Trophoblast cell (in vitro differentiated cells and primary cell): Measurements from ENCODE around the gene MAGOHB.
A peak's percentile ranks its signal among the peaks of the same experiment; 100 is the strongest.

Experiments used
- DNase-seq, 2 donors: peaks; one replicate each; pipeline ENCODE4 v3.0.0-alpha.2; 2016
- H2AFZ ChIP-seq: 2 replicates; pipeline ENCODE4 v1.6.1; 2013; ENCODE audit warnings: low read length, moderate library complexity, mild to moderate bottlenecking; ENCODE audit not compliant: insufficient read depth, poor library complexity
- H2AK5ac ChIP-seq: 2 replicates; pipeline ENCODE4 v1.6.1; 2013; ENCODE audit warnings: mild to moderate bottlenecking, low read length
- H2BK120ac ChIP-seq: 2 replicates; pipeline ENCODE4 v1.6.1; 2013; ENCODE audit warnings: low read length, mild to moderate bottlenecking, moderate library complexity; ENCODE audit not compliant: insufficient read depth, poor library complexity
- H2BK12ac ChIP-seq: 2 replicates; pipeline ENCODE4 v1.6.1; 2013; ENCODE audit warnings: mild to moderate bottlenecking, low read length, moderate library complexity
- H2BK5ac ChIP-seq: 2 replicates; pipeline ENCODE4 v1.6.1; 2013; ENCODE audit warnings: low read length, low read depth, moderate library complexity, mild to moderate bottlenecking; ENCODE audit not compliant: poor library complexity
- H3K14ac ChIP-seq: 2 replicates; pipeline ENCODE4 v1.6.1; 2013; ENCODE audit warnings: mild to moderate bottlenecking, low read length
- H3K18ac ChIP-seq: 2 replicates; pipeline ENCODE4 v1.6.1; 2013; ENCODE audit warnings: mild to moderate bottlenecking, low read length
- H3K23ac ChIP-seq: 2 replicates; pipeline ENCODE4 v1.6.1; 2013; ENCODE audit warnings: low read length
- H3K27ac ChIP-seq: 2 replicates; pipeline ENCODE4 v1.5.1; 2013; ENCODE audit warnings: low read depth, mild to moderate bottlenecking, inconsistent platforms, low read length, moderate library complexity
- H3K27me3 ChIP-seq: 2 replicates; pipeline ENCODE4 v1.6.1; 2013; ENCODE audit warnings: inconsistent platforms, mild to moderate bottlenecking, low read length, moderate library complexity; ENCODE audit not compliant: insufficient read depth
- H3K36me3 ChIP-seq, 2 experiments: 1 replicate in 1 of 2; 2 replicates in 1 of 2; pipeline ENCODE4 v1.6.1; 2013; ENCODE audit warnings: low read length in 2 of 2, mild to moderate bottlenecking in 2 of 2, moderate library complexity in 1 of 2; ENCODE audit not compliant: insufficient read depth in 2 of 2, control insufficient read depth in 1 of 2
- H3K4ac ChIP-seq: 2 replicates; pipeline ENCODE4 v1.6.1; 2013; ENCODE audit warnings: low read depth, mild to moderate bottlenecking, low read length, moderate library complexity
- H3K4me1 ChIP-seq, 2 experiments: 1 replicate in 1 of 2; 2 replicates in 1 of 2; pipeline ENCODE4 v1.6.1; 2013; ENCODE audit warnings: low read length in 2 of 2, mild to moderate bottlenecking in 2 of 2, moderate library complexity in 1 of 2; ENCODE audit not compliant: insufficient read depth in 2 of 2, control insufficient read depth in 1 of 2
- H3K4me2 ChIP-seq: 2 replicates; pipeline ENCODE4 v1.6.1; 2013; ENCODE audit warnings: inconsistent platforms, mild to moderate bottlenecking, low read length, moderate library complexity
- H3K4me3 ChIP-seq: 2 replicates; pipeline ENCODE4 v1.5.1; 2013; ENCODE audit warnings: mild to moderate bottlenecking, low read depth, low read length, inconsistent platforms
- H3K79me1 ChIP-seq: one replicate; pipeline ENCODE4 v1.6.1; 2013; ENCODE audit warnings: low read length
- H3K79me2 ChIP-seq: 2 replicates; pipeline ENCODE4 v1.6.1; 2013; ENCODE audit warnings: low read length, mild to moderate bottlenecking; ENCODE audit not compliant: control insufficient read depth, insufficient read depth, poor library complexity
- H3K9ac ChIP-seq: 2 replicates; pipeline ENCODE4 v1.6.1; 2013; ENCODE audit warnings: mild to moderate bottlenecking, low read length
- H3K9me3 ChIP-seq: 2 replicates; pipeline ENCODE4 v1.6.1; 2013; ENCODE audit warnings: low read depth, mild to moderate bottlenecking, control low read depth, inconsistent platforms, low read length; ENCODE audit not compliant: insufficient read depth
- H4K12ac ChIP-seq: 2 replicates; pipeline ENCODE4 v1.6.1; 2013; ENCODE audit warnings: low read depth, mild to moderate bottlenecking, low read length, moderate library complexity
- H4K8ac ChIP-seq: 2 replicates; pipeline ENCODE4 v1.6.1; 2013; ENCODE audit warnings: low read depth, mild to moderate bottlenecking, low read length, moderate library complexity
- H4K91ac ChIP-seq: one replicate; pipeline ENCODE4 v1.6.1; 2013; ENCODE audit warnings: low read depth, mild to moderate bottlenecking, low read length, moderate library complexity
- WGBS: extraction: QIAGEN DNeasy Blood & Tissue Kit; methylation state at CpG from one replicate; pipeline ENCODE4 v1.1.7; 2013; ENCODE audit warnings: missing lambda C conversion rate; ENCODE audit not compliant: insufficient read length, insufficient coverage; ENCODE audit errors: extremely low coverage; 5-methylcytosine and 5-hydroxymethylcytosine counted together

The MAGOHB gene

GRCh38 chr12:10557766-10558165 lies 55.6 kb downstream of the MAGOHB start:
- Histone ChIP-seq H3K14ac (no peak overlapping the region), H3K36me3 (no peaks in the 10 kb centered on the region), H3K9me3 (no peaks in the 10 kb centered on the region), H2BK5ac (no peak overlapping the region), H3K18ac (no peak overlapping the region), H3K4ac (no peak overlapping the region), H2AK5ac (no peak overlapping the region), H4K12ac (no peak overlapping the region), H2BK12ac (no peak overlapping the region), H3K79me2 (no peaks in the 10 kb centered on the region), H3K4me2 (no peak overlapping the region), H3K27ac (no peak overlapping the region), H2AFZ (no peak overlapping the region), H2BK120ac (no peak overlapping the region), H3K23ac (no peak overlapping the region), H3K27me3 (no peaks in the 10 kb centered on the region), H3K4me1 (no peaks in the 10 kb centered on the region), H4K8ac (no peak overlapping the region), H4K91ac (no peak overlapping the region), H3K4me3 (no peak overlapping the region), H3K9ac (no peak overlapping the region), H3K79me1 (no peaks in the 10 kb centered on the region)
- WGBS, result no CpG with 5 or more reads among the region's 2 CpGs
- DNase-seq, result no peak

- no CpG with 5 or more reads among the region's 6 CpGs for WGBS
- no peak overlapping the region for H3K27ac ChIP-seq
- no peak overlapping the region for H2BK12ac ChIP-seq
- no peak for DNase-seq
- H3K79me1 ChIP-seq, result no peaks in the 10 kb centered on the region
- no peak overlapping the region for H3K4ac ChIP-seq
- H3K23ac ChIP-seq, result no peak overlapping the region
- no peaks in the 10 kb centered on the region for H3K27me3 ChIP-seq
- no peak overlapping the region for H4K8ac ChIP-seq
- no peak overlapping the region for H3K9ac ChIP-seq
- no peak overlapping the region for H3K14ac ChIP-seq
- no peak overlapping the region for H2BK120ac ChIP-seq
- no peak overlapping the region for H4K12ac ChIP-seq
- no peak overlapping the region for H2BK5ac ChIP-seq
- H3K36me3 ChIP-seq, result no peaks in the 10 kb centered on the region
- H2AFZ ChIP-seq, result peak overlapping the region; percentile 63
- no peak overlapping the region for H3K4me2 ChIP-seq
- H3K79me2 ChIP-seq, result no peaks in the 10 kb centered on the region
- no peak overlapping the region for H2AK5ac ChIP-seq
- H4K91ac ChIP-seq, result no peak overlapping the region
- no peak overlapping the region for H3K18ac ChIP-seq
- H3K9me3 ChIP-seq, result no peaks in the 10 kb centered on the region
- no peak overlapping the region for H3K4me3 ChIP-seq
- no peaks in the 10 kb centered on the region for H3K4me1 ChIP-seq
These were observed 56.1 kb downstream of the MAGOHB start for GRCh38 chr12:10557329-10557728.

GRCh38 chr12:10554756-10555481 lies 58.5 kb downstream of the MAGOHB start:
- no peaks in the 10 kb centered on the region for H3K79me1 ChIP-seq
- H2AK5ac ChIP-seq, result no peak overlapping the region
- no peak overlapping the region for H4K91ac ChIP-seq
- H3K14ac ChIP-seq, result no peak overlapping the region
- no peak overlapping the region for H3K18ac ChIP-seq
- no peak overlapping the region for H3K4ac ChIP-seq
- H3K23ac ChIP-seq, result no peak overlapping the region
- H3K36me3 ChIP-seq, result no peaks in the 10 kb centered on the region
- H2AFZ ChIP-seq, result no peak overlapping the region
- no peak for DNase-seq
- H3K9ac ChIP-seq, result no peak overlapping the region
- no peak overlapping the region for H4K8ac ChIP-seq
- no peak overlapping the region for H2BK5ac ChIP-seq
- no peaks in the 10 kb centered on the region for H3K79me2 ChIP-seq
- no peak overlapping the region for H3K4me3 ChIP-seq
- no peaks in the 10 kb centered on the region for H3K9me3 ChIP-seq
- no peak overlapping the region for H2BK120ac ChIP-seq
- H3K4me2 ChIP-seq, result no peak overlapping the region
- no peaks in the 10 kb centered on the region for H3K4me1 ChIP-seq
- H4K12ac ChIP-seq, result no peak overlapping the region
- WGBS, result no CpG with 5 or more reads among the region's 7 CpGs
- no peak overlapping the region for H3K27ac ChIP-seq
- no peaks in the 10 kb centered on the region for H3K27me3 ChIP-seq
- no peak overlapping the region for H2BK12ac ChIP-seq

GRCh38 chr12:10554228-10554755 lies 59.1 kb downstream of the MAGOHB start:
- Histone ChIP-seq H3K9me3 (no peaks in the 10 kb centered on the region), H3K4me2 (no peak overlapping the region), H3K27me3 (no peaks in the 10 kb centered on the region), H3K18ac (no peak overlapping the region), H2BK120ac (no peak overlapping the region), H2BK12ac (no peak overlapping the region), H3K9ac (no peak overlapping the region), H3K36me3 (no peaks in the 10 kb centered on the region), H2AK5ac (no peak overlapping the region), H3K4ac (no peak overlapping the region), H3K4me1 (no peaks in the 10 kb centered on the region), H4K8ac (no peak overlapping the region), H2AFZ (no peak overlapping the region), H4K91ac (no peak overlapping the region), H3K4me3 (no peak overlapping the region), H3K23ac (no peak overlapping the region), H4K12ac (no peak overlapping the region), H3K79me2 (no peaks in the 10 kb centered on the region), H3K27ac (no peak overlapping the region), H2BK5ac (no peak overlapping the region), H3K14ac (no peak overlapping the region), H3K79me1 (no peaks in the 10 kb centered on the region)
- no peak for DNase-seq
- no CpG with 5 or more reads among the region's 6 CpGs for WGBS
